ENCODE measurements around the gene SNCAIP. TPM values are rescaled to one million over a fixed set of nuclear protein-coding genes. Genes with fewer than 3 reads are reported as not detected.

The SNCAIP gene
- total and polyA plus RNA-seq, 9 of the 15 experiments (the other 6 are each of a cell fraction or from before 2014, with no cell fraction given) = 0.04 TPM; not detected in 8

DNA sequence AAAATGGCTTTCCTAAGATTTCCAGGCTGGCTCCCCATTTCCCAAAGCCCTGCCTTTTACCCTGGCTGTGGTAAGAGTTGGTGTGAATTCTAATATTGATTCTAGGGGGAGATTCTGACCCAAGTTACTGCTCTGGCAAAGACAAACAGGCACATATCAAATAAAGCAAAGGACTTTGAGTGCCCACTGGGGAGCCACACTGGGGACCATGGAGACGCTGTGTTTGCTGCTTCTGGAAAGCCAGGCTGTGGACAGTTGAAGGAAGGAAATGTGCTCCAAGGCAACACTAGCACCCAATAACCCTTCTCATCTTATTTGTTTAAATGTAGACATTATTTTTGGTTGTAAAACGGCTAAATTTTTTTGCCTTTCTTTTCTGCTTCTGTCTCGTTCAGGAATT lies 78.7 kb downstream of the SNCAIP start:
- DNase-seq (ENCODE audit: extremely low read depth in 1 of 4, low spot score in 3 of 4) = no peak
- Histone ChIP-seq H3K36me3 (ENCODE audit: control insufficient read depth, insufficient read depth, low read length) (no peaks in the 10 kb centered on the region), H3K4me3 (no peak overlapping the region), H4K20me1 (replicated peaks; ENCODE audit: control insufficient read depth, insufficient read depth, low read length) (no peaks in the 10 kb centered on the region), H3K9ac (ENCODE audit: insufficient read depth in 1 of 2, low read depth in 2 of 2, low read length in 2 of 2) (no peak overlapping the region), H3K9me1 (ENCODE audit: control insufficient read depth, insufficient read depth, low read length) (no peaks in the 10 kb centered on the region), H3K79me2 (ENCODE audit: control insufficient read depth, insufficient read depth, low read length) (no peaks in the 10 kb centered on the region), H3K4me1 (replicated peaks in 1 of 2; ENCODE audit: control insufficient read depth in 2 of 2, insufficient read depth in 2 of 2, low read length in 2 of 2) (no peaks in the 10 kb centered on the region), H3K27ac (ENCODE audit: extremely low read depth, low read depth, low read length) (no peak overlapping the region), H3K4me2 (ENCODE audit: insufficient read depth, low read length) (no peak overlapping the region), H3K9me3 (replicated peaks; ENCODE audit: control insufficient read depth, insufficient read depth, low read depth, low read length) (no peaks in the 10 kb centered on the region), H3K27me3 (ENCODE audit: control insufficient read depth in 2 of 2, insufficient read depth in 2 of 2, low read length in 2 of 2) (no peaks in the 10 kb centered on the region), H2AFZ (ENCODE audit: low read depth, low read length) (no peak overlapping the region)
- 0% methylated on average over 3 of the region's 3 CpGs for WGBS (ENCODE audit: insufficient coverage, low coverage, missing lambda C conversion rate)
- in situ Hi-C loops (cut with MboI) = no loop called here
- ChIA-PET POLR2A (no interaction called here), CTCF (ENCODE audit: low intra/inter-chr PET ratio) (no interaction called here)
- TF ChIP-seq NCOA1 (IDR thresholded peaks at IDR 0.05; ENCODE audit: low read depth) (no peak), BCL6 (CRISPR knock-in tag; IDR thresholded peaks at IDR 0.05) (no peak), ZNF449 (CRISPR knock-in tag; IDR thresholded peaks at IDR 0.05) (no peak), ZNF766 (CRISPR knock-in tag; conservative IDR thresholded peaks at IDR 0.05) (no peak), MIER1 (IDR thresholded peaks at IDR 0.05; ENCODE audit: low read depth) (no peak)
- intact Hi-C loops (cut with micrococcal nuclease) = no loop called here
- no TSS peak for BruUV-seq (replicated peaks)
- ATAC-seq = no peak
- FAIRE-seq = no peak

DNA sequence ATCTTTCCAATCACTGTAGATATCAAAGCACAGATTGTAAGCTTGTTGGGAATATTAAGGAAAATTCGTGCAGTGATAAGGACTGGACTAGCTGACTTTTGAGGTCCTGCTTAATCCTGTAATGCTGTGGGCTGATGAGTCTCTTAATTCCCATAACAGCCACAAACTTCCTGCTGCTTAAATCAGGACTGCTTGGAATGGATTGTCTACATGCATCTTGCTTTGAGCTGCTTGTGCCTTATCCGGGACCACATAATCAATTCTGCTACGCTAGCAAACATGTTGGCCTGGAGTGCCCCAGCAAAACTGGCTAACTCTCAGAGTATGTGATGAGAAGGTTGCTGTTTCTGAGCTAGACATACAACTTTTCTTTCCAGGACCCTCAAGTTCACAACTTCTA lies 79.6 kb downstream of the SNCAIP start:
- no peaks in the 10 kb centered on the region for H3K4me1 ChIP-seq (replicated peaks in 1 of 2; ENCODE audit: control insufficient read depth in 2 of 2, insufficient read depth in 2 of 2, low read length in 2 of 2)
- no peak for FAIRE-seq
- in situ Hi-C loops (cut with MboI) = no loop called here
- TF ChIP-seq MTA2 (IDR thresholded peaks at IDR 0.05; ENCODE audit: low read depth) = no peak
- TF ChIP-seq CEBPZ (IDR thresholded peaks at IDR 0.05; ENCODE audit: borderline replicate concordance, low read depth, low read length) = no peak
- TF ChIP-seq ZZZ3 (IDR thresholded peaks at IDR 0.05) = no peak
- no peak for TF ChIP-seq DLX4 (CRISPR knock-in tag; IDR thresholded peaks at IDR 0.05)
- no peak for TF ChIP-seq ZNF77 (CRISPR knock-in tag; IDR thresholded peaks at IDR 0.05)

More for the DNA sequence above, 79.6 kb downstream of the SNCAIP start:
- Histone ChIP-seq H2AFZ (ENCODE audit: low read depth, low read length) (no peak overlapping the region), H3K9me1 (ENCODE audit: control insufficient read depth, insufficient read depth, low read length) (no peaks in the 10 kb centered on the region), H3K27ac (ENCODE audit: extremely low read depth, low read depth, low read length) (no peak overlapping the region), H3K4me3 (no peak overlapping the region), H3K36me3 (ENCODE audit: control insufficient read depth, insufficient read depth, low read length) (no peaks in the 10 kb centered on the region), H3K27me3 (ENCODE audit: control insufficient read depth in 2 of 2, insufficient read depth in 2 of 2, low read length in 2 of 2) (no peaks in the 10 kb centered on the region), H4K20me1 (replicated peaks; ENCODE audit: control insufficient read depth, insufficient read depth, low read length) (no peaks in the 10 kb centered on the region), H3K9me3 (replicated peaks; ENCODE audit: control insufficient read depth, insufficient read depth, low read depth, low read length) (no peaks in the 10 kb centered on the region), H3K79me2 (ENCODE audit: control insufficient read depth, insufficient read depth, low read length) (no peaks in the 10 kb centered on the region), H3K4me2 (ENCODE audit: insufficient read depth, low read length) (no peak overlapping the region), H3K9ac (ENCODE audit: insufficient read depth in 1 of 2, low read depth in 2 of 2, low read length in 2 of 2) (no peak overlapping the region)
- ATAC-seq (no peak), DNase-seq (ENCODE audit: extremely low read depth in 1 of 4, low spot score in 3 of 4) (no peak)
- CTCF ChIA-PET (ENCODE audit: low intra/inter-chr PET ratio) = no interaction called here
- POLR2A ChIA-PET = no interaction called here
- intact Hi-C loops (cut with micrococcal nuclease) = no loop called here
- BruUV-seq (replicated peaks) = no TSS peak
- WGBS (ENCODE audit: insufficient coverage, low coverage, missing lambda C conversion rate) = 0% methylated on average over 3 of the region's 3 CpGs
